Effector memory CD4-positive, alpha-beta T cell (primary cell): ENCODE results near the gene CHMP2A.
"Not testable (repeated sequence)": the region's sequence is repeated elsewhere in the genome, so short reads cannot be mapped to it uniquely, and the experiment has no call there.

Experiments
- DNase-seq, 3 donors: peaks; one replicate each; pipeline ENCODE4 v3.0.0-alpha.2; 2020
- H3K27ac ChIP-seq: 2 replicates; pipeline ENCODE4 v1.7.0; 2013; ENCODE audit warnings: mild to moderate bottlenecking, low read length, moderate library complexity; ENCODE audit not compliant: insufficient read depth, poor library complexity, severe bottlenecking
- H3K27me3 ChIP-seq: replicated peaks from 2 replicates; pipeline ENCODE4 v1.7.0; 2013; ENCODE audit warnings: mild to moderate bottlenecking, low read length; ENCODE audit not compliant: insufficient read depth, control insufficient read depth, poor library complexity, severe bottlenecking
- H3K36me3 ChIP-seq: 2 replicates; pipeline ENCODE4 v1.7.0; 2013; ENCODE audit warnings: mild to moderate bottlenecking, low read length, moderate library complexity; ENCODE audit not compliant: control insufficient read depth, insufficient read depth
- H3K4me1 ChIP-seq: 2 replicates; pipeline ENCODE4 v1.7.0; 2013; ENCODE audit warnings: low read length, mild to moderate bottlenecking; ENCODE audit not compliant: control insufficient read depth, insufficient read depth, poor library complexity, severe bottlenecking
- H3K4me3 ChIP-seq: 2 replicates; pipeline ENCODE4 v1.7.0; 2013; ENCODE audit warnings: low read length, low read depth, mild to moderate bottlenecking; ENCODE audit not compliant: insufficient read depth, poor library complexity, severe bottlenecking
- H3K9me3 ChIP-seq: 2 replicates; pipeline ENCODE4 v1.7.0; 2013; ENCODE audit warnings: mild to moderate bottlenecking, low read length, moderate library complexity; ENCODE audit not compliant: control insufficient read depth

CHMP2A gene

DNA sequence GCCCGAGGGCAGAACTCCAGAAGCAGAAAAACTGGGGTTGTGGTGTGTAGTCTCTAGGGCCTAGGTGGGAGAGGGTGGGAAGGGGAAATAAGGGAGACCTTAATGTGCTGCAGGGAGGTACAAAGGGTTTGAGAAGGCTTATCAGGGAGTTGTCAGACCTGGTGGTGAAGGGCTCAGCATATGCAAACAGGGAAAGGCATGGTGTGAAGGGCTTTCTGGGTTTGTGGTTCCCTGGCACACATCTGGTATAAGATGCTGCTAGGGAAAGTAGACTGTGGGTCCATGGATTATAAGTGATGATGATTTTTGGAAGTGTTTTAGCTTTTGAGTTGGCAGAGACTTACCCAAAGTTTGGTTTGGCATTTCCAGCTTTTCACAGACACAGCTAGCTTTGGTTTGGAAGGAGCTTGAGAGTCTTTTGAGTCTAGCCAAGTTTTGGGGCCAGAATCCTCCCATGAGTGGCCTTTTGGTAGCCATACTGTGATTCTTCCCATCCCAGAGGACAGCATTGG, 8.8 kb downstream of the CHMP2A start:
- Histone ChIP-seq H3K36me3 (peaks cover 41% of the 10 kb centered on the region), H3K27ac (peak overlapping the region; percentile 65), H3K4me1 (peaks cover 24% of the 10 kb centered on the region), H3K27me3 (no peaks in the 10 kb centered on the region), H3K9me3 (no peaks in the 10 kb centered on the region), H3K4me3 (peak overlapping the region; percentile 66)
- no peak for DNase-seq

DNA sequence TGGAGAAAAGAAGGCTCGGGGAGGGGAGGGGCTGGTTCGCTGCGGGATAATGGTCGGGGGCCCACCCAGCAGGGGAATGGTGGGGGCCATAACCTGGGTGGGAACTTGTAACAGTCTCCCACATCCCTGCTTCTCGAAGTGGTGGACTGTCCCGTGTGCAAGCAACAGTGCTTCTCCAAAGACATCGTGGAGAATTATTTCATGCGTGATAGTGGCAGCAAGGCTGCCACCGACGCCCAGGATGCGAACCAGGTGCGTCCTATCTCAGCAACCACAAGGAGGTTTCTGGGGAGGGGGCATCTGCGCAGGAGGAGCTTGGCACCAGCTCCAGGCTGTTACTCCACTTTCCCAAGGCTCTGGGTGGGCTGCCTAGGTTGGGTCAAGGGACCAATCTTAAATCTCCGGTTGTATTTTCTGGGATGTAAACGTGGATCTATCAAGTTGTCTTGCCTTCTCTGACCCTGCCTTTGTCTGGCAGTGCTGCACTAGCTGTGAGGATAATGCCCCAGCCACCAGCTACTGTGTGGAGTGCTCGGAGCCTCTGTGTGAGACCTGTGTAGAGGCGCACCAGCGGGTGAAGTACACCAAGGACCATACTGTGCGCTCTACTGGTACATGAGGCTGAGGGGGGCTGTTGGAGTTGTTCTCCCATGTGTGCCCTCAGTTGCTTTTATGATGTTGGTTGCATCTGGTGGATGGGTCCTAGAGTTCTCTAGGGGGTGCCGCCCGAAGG, 9.5 kb downstream of the CHMP2A start:
- peaks cover 24% of the 10 kb centered on the region for H3K4me1 ChIP-seq
- peak overlapping the region; percentile 65 for H3K27ac ChIP-seq
- DNase-seq, result no peak
- H3K4me3 ChIP-seq, result peak overlapping the region; percentile 66
- H3K27me3 ChIP-seq, result no peaks in the 10 kb centered on the region
- no peaks in the 10 kb centered on the region for H3K9me3 ChIP-seq
- peaks cover 35% of the 10 kb centered on the region for H3K36me3 ChIP-seq

DNA sequence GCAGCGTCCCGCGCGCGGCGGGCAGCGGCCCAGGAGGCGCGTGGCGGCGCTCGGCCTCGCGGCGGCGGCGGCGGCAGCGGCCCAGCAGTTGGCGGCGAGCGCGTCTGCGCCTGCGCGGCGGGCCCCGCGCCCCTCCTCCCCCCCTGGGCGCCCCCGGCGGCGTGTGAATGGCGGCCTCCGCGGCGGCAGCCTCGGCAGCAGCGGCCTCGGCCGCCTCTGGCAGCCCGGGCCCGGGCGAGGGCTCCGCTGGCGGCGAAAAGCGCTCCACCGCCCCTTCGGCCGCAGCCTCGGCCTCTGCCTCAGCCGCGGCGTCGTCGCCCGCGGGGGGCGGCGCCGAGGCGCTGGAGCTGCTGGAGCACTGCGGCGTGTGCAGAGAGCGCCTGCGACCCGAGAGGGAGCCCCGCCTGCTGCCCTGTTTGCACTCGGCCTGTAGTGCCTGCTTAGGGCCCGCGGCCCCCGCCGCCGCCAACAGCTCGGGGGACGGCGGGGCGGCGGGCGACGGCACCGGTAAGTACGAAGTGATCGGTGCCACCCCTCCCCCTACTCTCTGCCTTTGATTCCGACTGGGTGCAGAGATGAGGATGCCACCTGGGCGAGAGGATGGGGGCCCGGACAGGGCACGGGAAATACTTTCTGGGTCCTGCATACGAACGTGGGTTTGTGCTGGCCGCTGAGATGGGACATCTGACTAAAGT, 10.2 kb downstream of the CHMP2A start:
- Histone ChIP-seq H3K9me3 (no peaks in the 10 kb centered on the region), H3K36me3 (peaks cover 28% of the 10 kb centered on the region), H3K4me3 (peak overlapping the region; percentile 66), H3K4me1 (peaks cover 24% of the 10 kb centered on the region), H3K27me3 (no peaks in the 10 kb centered on the region), H3K27ac (peak overlapping the region; percentile 91)
- peak; percentile 24 to 70 (median 68) for DNase-seq

DNA sequence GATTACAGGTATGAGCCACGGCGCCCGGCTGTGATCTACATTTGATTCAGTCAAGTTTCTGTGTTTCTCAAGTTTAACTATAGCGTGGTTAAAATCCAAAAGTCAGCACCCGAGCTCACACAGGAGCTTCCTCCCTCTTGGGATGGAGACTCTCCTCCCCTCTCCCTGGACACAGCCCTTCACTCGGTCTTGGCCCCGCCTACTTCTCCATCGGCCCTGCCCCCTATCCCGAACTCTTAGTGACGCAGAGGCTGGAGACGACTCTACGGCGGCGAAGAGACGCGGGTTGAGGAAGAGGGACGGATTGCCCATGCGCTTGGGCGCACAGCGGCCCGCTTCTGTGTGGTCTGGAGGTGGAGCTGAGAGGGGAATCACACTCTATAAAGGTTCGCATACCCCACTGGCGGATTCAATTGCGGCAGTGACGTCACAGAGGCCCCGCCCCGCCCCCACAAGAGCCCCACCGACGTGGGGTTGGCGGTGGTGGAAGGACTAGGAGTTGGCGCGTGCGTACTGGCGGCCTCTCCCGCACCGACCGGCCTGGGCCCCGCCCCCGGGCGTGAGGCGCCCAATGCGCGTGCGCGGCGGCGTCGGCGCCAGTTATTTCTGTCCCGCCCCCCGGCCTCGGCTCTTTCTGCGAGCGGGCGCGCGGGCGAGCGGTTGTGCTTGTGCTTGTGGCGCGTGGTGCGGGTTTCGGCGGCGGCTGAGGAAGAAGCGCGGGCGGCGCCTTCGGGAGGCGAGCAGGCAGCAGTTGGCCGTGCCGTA, 10.9 kb downstream of the CHMP2A start, which contains the start of gene TRIM28:
TRIM28 (plus strand) TSS at position 239 of the 765 bp plus-strand sequence. CDS start 694 bp downstream, outside the sequence.
- Histone ChIP-seq H3K9me3 (no peaks in the 10 kb centered on the region), H3K4me3 (peak within 1 kb of the TSS; percentile 66), H3K27me3 (no peaks in the 10 kb centered on the region)

DNA sequence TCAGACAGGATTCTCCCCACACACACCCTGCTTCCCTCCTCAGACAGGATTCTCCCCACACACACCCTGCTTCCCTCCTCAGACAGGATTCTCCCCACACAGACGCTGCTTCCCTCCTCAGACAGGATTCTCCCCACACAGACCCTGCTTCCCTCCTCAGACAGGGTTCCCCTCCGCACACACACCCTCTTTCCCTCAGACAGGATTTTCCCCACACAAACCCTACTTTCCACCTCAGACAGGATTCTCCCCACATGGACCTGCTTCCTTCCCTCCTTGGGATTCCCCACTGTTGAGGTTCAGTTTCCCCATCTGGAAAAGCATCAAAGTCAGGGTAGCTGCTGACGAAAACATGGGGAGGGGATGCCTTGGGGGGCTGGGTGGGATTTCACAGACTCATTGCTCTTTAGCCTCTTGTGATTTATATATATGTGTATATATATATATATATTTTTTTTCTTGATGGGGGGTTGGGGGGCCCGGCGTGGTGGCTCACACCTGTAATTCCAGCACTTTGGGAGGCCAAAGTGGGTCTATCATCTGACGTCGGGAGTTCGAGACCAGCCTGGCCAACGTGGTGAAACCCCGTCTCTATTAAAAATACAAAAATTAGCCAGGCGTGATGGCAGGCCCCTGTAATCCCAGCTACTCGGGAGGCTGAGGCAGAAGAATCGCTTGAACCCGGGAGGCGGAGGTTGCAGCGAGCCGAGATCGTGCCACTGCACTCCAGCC, 12.1 kb downstream of the CHMP2A start:
- not testable (repeated sequence) for H3K27ac ChIP-seq, H3K27me3 ChIP-seq, H3K4me3 ChIP-seq

More for the DNA sequence above, 10.9 kb downstream of the CHMP2A start, which contains the start of gene TRIM28:
- Histone ChIP-seq H3K4me1 (peaks cover 24% of the 10 kb centered on the region), H3K36me3 (peaks cover 21% of the 10 kb centered on the region), H3K27ac (peak within 1 kb of the TSS; percentile 91)
- DNase-seq, result peak; percentile 100

DNA sequence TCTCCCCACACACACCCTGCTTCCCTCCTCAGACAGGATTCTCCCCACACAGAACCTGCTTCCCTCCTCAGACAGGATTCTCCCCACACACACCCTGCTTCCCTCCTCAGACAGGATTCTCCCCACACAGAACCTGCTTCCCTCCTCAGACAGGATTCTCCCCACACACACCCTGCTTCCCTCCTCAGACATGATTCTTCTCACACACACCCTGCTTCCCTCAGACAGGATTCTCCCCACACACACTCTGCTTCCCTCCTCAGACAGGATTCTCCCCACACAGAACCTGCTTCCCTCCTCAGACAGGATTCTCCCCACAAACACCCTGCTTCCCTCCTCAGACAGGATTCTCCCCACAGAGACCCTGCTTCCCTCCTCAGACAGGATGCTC, 15.7 kb downstream of the CHMP2A start:
- not testable (repeated sequence) for H3K9me3 ChIP-seq, H3K27ac ChIP-seq, H3K4me3 ChIP-seq, H3K4me1 ChIP-seq, DNase-seq, H3K36me3 ChIP-seq, H3K27me3 ChIP-seq

More for the DNA sequence above, 12.1 kb downstream of the CHMP2A start:
- H3K36me3 ChIP-seq, DNase-seq, H3K9me3 ChIP-seq: not testable (repeated sequence)
- H3K4me1 ChIP-seq, result peaks cover 31% of the 10 kb centered on the region

DNA sequence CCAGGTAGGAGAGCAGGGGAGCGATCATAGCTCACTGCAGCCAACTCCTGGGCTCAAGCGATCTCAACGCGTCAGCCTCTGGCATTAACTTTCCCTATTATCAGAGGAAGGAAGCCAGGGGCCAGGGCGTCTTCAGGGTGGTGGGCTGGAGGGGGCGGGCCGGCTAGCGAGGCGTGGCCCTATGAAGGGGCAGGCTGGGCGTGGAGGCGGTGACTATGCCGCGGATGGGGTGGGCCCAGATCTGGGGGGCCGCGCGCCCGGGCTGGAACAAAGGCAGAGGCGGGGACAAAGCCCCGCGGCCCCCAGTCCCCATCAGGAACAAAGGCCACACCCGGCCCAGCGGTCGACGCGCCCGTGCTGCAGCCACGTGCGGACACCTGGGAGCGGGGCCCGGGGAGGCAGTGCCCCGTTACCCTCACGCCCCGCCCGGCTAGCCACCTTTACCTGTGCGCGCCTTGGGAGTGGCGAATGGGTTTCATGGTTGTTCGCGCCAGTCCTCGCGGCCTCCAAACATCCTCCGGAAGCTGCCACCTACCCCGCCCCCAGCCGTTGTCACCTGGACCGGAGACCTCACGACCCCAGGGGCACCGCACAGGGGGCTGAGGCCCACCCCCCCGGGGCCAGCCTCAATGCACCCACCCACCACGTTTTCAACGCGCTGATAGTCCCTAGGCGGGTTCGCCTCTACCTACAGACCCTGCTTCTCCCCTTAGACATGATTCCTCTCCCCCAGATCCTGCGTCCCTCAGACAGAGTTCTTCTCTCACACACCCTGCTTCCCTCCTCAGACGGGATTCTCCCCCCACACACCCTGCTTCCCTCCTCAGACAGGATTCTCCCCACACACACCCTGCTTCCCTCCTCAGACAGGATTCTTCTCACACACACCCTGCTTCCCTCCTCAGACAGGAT, 16.4 kb downstream of the CHMP2A start:
- no peaks in the 10 kb centered on the region for H3K36me3 ChIP-seq
- DNase-seq, result no peak
- peaks cover 7% of the 10 kb centered on the region for H3K4me1 ChIP-seq
- H3K27ac ChIP-seq, result no peak overlapping the region
- peak overlapping the region; percentile 57 for H3K4me3 ChIP-seq
- H3K9me3 ChIP-seq, result no peaks in the 10 kb centered on the region
- H3K27me3 ChIP-seq, result no peaks in the 10 kb centered on the region

DNA sequence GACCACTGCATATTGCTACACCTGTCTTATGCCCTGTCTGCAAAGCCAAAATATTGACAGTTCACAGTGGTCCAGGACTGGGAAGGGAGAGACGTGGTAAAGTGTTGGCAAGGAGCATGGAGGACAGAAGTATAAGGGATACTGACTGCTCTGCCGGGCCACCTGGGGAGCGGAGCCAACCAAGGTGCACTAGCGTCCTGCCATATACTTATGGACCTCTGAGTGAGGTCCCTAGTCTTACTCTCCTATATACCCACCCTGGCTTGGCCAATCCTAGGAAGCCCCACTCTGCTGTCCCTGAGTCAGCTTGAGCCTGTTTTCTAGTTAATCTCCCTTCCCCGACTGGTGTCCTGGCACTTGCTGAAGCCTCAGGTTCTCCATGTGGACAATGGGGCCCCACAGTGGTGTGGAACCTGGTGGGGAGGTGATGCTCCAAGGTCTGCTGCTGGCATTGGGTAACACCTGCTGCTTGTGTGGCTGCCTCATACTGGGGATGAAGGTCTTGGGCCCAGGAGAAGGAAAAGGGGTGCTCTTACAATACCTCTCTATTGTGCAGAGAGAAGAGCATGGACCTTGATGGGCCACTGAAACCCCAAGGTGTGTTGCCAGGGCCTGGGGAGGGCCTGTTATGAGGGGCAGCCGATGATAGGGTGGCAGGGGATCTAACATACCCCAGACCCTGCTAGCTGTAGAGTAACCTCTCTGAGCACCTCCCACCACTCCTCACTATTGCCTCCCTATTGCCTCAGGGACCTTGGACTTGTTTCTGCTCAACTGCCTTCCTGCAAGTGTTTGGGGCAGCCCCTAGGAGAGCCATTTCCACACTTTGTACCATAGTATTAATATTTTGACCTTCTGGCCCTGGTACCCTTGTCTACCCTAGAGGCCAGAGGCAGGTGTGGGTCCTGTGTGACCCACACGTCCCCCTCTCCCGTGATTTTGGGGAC, 17.8 kb downstream of the CHMP2A start:
- Histone ChIP-seq H3K27me3 (no peaks in the 10 kb centered on the region), H3K4me3 (no peak overlapping the region), H3K9me3 (no peaks in the 10 kb centered on the region), H3K4me1 (peaks cover 7% of the 10 kb centered on the region), H3K36me3 (no peaks in the 10 kb centered on the region), H3K27ac (no peak overlapping the region)
- DNase-seq, result no peak
